Measurements from ENCODE around the gene CUBN. TPM values are rescaled to one million over a fixed set of nuclear protein-coding genes. Genes with fewer than 3 reads are reported as not detected.
A peak's percentile ranks its signal among the peaks of the same experiment; 100 is the strongest.

Gene CUBN
- total RNA-seq, 1 donor from 2014 or later: 6.8 TPM

GRCh38 chr10:16901106-16901505, 228.5 kb downstream of the CUBN start:
- TF ChIP-seq CTCF (IDR thresholded peaks at IDR 0.05): no peak
- no peak overlapping the region for H3K27ac ChIP-seq
- H3K9me3 ChIP-seq: no peaks in the 10 kb centered on the region
- H3K4me1 ChIP-seq: no peaks in the 10 kb centered on the region
- H3K27me3 ChIP-seq: no peaks in the 10 kb centered on the region
- DNase-seq (ENCODE audit: low spot score in 2 of 2): no peak
- no peaks in the 10 kb centered on the region for H3K36me3 ChIP-seq
- no peak overlapping the region for H3K4me3 ChIP-seq
- intact Hi-C loops (cut with DNase I): no loop called here

- intact Hi-C loops (cut with DNase I): no loop called here
- Histone ChIP-seq H3K27ac (no peak overlapping the region), H3K36me3 (no peaks in the 10 kb centered on the region), H3K4me3 (no peak overlapping the region), H3K9me3 (no peaks in the 10 kb centered on the region), H3K4me1 (peaks cover 0 to 15% of the 10 kb centered on the region in 2 donors), H3K27me3 (no peaks in the 10 kb centered on the region)
- DNase-seq (ENCODE audit: low spot score in 2 of 2): no peak
- TF ChIP-seq CTCF (IDR thresholded peaks at IDR 0.05): no peak
Measured at GRCh38 chr10:16896993-16897392, 232.6 kb downstream of the CUBN start.

GRCh38 chr10:16894821-16895220, 234.8 kb downstream of the CUBN start:
- H3K4me1 ChIP-seq: peaks cover 0 to 16% of the 10 kb centered on the region in 2 donors
- no peak for DNase-seq (ENCODE audit: low spot score in 2 of 2)
- no peak for TF ChIP-seq CTCF (IDR thresholded peaks at IDR 0.05)
- intact Hi-C loops (cut with DNase I): loop anchor here (5.0 kb wide), 3 partner anchors 43 to 362 kb away; no protein-coding TSS in a partner anchor
- no peaks in the 10 kb centered on the region for H3K9me3 ChIP-seq
- H3K4me3 ChIP-seq: no peak overlapping the region
- H3K27ac ChIP-seq: peak overlapping the region in 1 of 2 donors; percentile 16
- H3K27me3 ChIP-seq: no peaks in the 10 kb centered on the region
- no peaks in the 10 kb centered on the region for H3K36me3 ChIP-seq

GRCh38 chr10:16893664-16894063, 235.9 kb downstream of the CUBN start:
- Histone ChIP-seq H3K36me3 (no peaks in the 10 kb centered on the region), H3K4me1 (peaks cover 0 to 16% of the 10 kb centered on the region in 2 donors), H3K4me3 (no peak overlapping the region), H3K27me3 (no peaks in the 10 kb centered on the region), H3K27ac (peak overlapping the region in 1 of 2 donors; percentile 26), H3K9me3 (no peaks in the 10 kb centered on the region)
- TF ChIP-seq CTCF (IDR thresholded peaks at IDR 0.05): no peak
- intact Hi-C loops (cut with DNase I): loop anchor here (5.0 kb wide), 3 partner anchors 41 to 364 kb away; no protein-coding TSS in a partner anchor
- DNase-seq (ENCODE audit: low spot score in 2 of 2): no peak

- Histone ChIP-seq H3K27ac (no peak overlapping the region), H3K9me3 (no peaks in the 10 kb centered on the region), H3K4me1 (peaks cover 0 to 16% of the 10 kb centered on the region in 2 donors), H3K36me3 (no peaks in the 10 kb centered on the region), H3K27me3 (no peaks in the 10 kb centered on the region), H3K4me3 (peak overlapping the region in 1 of 2 donors; percentile 9)
- peak in 1 of 2 donors; percentile 68 for DNase-seq (ENCODE audit: low spot score in 2 of 2)
- TF ChIP-seq CTCF (IDR thresholded peaks at IDR 0.05): peak; percentile 31 to 72 (median 70)
- intact Hi-C loops (cut with DNase I): loop anchor here (5.0 kb wide), 3 partner anchors 39 to 366 kb away; no protein-coding TSS in a partner anchor
Measured at GRCh38 chr10:16891375-16892313, 238.0 kb downstream of the CUBN start.

All from ascending aorta (tissue), 2 donors.